ENCODE measurements around the gene POLE. TPM values are rescaled to one million over a fixed set of nuclear protein-coding genes. Genes with fewer than 3 reads are reported as not detected.

POLE gene
- total and polyA plus RNA-seq, 8 donors: 29.2 to 60.5 (median 56.0) TPM

- no peaks in the 10 kb centered on the region for H3K27me3 ChIP-seq
- no peaks in the 10 kb centered on the region for H3K4me1 ChIP-seq
- intact Hi-C loops (cut with DNase I): no loop called here
- H3K27ac ChIP-seq: no peak overlapping the region
- no peaks in the 10 kb centered on the region for H3K9me3 ChIP-seq
- ATAC-seq: no peak
- TF ChIP-seq CTCF (IDR thresholded peaks at IDR 0.05): no peak
- DNase-seq: peak in 1 of 4 donors; percentile 81
- peaks cover 0 to 79% of the 10 kb centered on the region in 2 donors for H3K36me3 ChIP-seq
- H3K4me3 ChIP-seq: no peak overlapping the region
Measured at GRCh38 chr12:132717531-132718387, 30.6 kb upstream of the POLE start.

GRCh38 chr12:132717011-132717410, 29.9 kb upstream of the POLE start:
- no peak overlapping the region for H3K27ac ChIP-seq
- ATAC-seq (no peak), DNase-seq (peak in 1 of 4 donors; percentile 75)
- H3K27me3 ChIP-seq: no peaks in the 10 kb centered on the region
- no peak overlapping the region for H3K4me3 ChIP-seq
- H3K4me1 ChIP-seq: peaks cover 0 to 4% of the 10 kb centered on the region in 2 donors
- H3K36me3 ChIP-seq: peaks cover 0 to 72% of the 10 kb centered on the region in 2 donors
- no peak for TF ChIP-seq CTCF (IDR thresholded peaks at IDR 0.05)
- H3K9me3 ChIP-seq: no peaks in the 10 kb centered on the region
- intact Hi-C loops (cut with DNase I): no loop called here

- Histone ChIP-seq H3K9me3 (no peaks in the 10 kb centered on the region), H3K27ac (no peak overlapping the region), H3K4me3 (no peak overlapping the region), H3K27me3 (no peaks in the 10 kb centered on the region), H3K4me1 (peaks cover 5 to 11% of the 10 kb centered on the region in 2 donors), H3K36me3 (peaks cover 0 to 65% of the 10 kb centered on the region in 2 donors)
- ATAC-seq (no peak), DNase-seq (peak in 1 of 4 donors; percentile 66)
- intact Hi-C loops (cut with DNase I): no loop called here
- no peak for TF ChIP-seq CTCF (IDR thresholded peaks at IDR 0.05)
Measured at GRCh38 chr12:132716356-132716755, 29.2 kb upstream of the POLE start.

GRCh38 chr12:132715874-132716273, 28.7 kb upstream of the POLE start:
- no peaks in the 10 kb centered on the region for H3K27me3 ChIP-seq
- H3K4me1 ChIP-seq: peaks cover 6 to 14% of the 10 kb centered on the region in 2 donors
- ATAC-seq: no peak
- peak in 1 of 4 donors; percentile 38 for DNase-seq
- no peak overlapping the region for H3K4me3 ChIP-seq
- no peaks in the 10 kb centered on the region for H3K9me3 ChIP-seq
- peaks cover 0 to 60% of the 10 kb centered on the region in 2 donors for H3K36me3 ChIP-seq
- intact Hi-C loops (cut with DNase I): no loop called here
- H3K27ac ChIP-seq: no peak overlapping the region
- no peak for TF ChIP-seq CTCF (IDR thresholded peaks at IDR 0.05)

GRCh38 chr12:132713123-132713522, 26.0 kb upstream of the POLE start:
- Histone ChIP-seq H3K27ac (no peak overlapping the region), H3K27me3 (no peaks in the 10 kb centered on the region)

More at GRCh38 chr12:132713123-132713522, 26.0 kb upstream of the POLE start:
- Histone ChIP-seq H3K36me3 (peaks cover 0 to 36% of the 10 kb centered on the region in 2 donors), H3K9me3 (no peaks in the 10 kb centered on the region), H3K4me1 (peaks cover 11 to 23% of the 10 kb centered on the region in 2 donors), H3K4me3 (no peak overlapping the region)
- intact Hi-C loops (cut with DNase I): no loop called here
- ATAC-seq: no peak
- TF ChIP-seq CTCF (IDR thresholded peaks at IDR 0.05): no peak
- no peak for DNase-seq
